K562 (cell line): ENCODE results near the gene NUFIP2. TPM values are rescaled to one million over a fixed set of nuclear protein-coding genes. Genes with fewer than 3 reads are reported as not detected.

Experiments used
- CHD4 ChIP-seq: fragments of 200-600 bp; sonication (generic); IDR thresholded peaks from 3 replicates; pipeline ENCODE4 v1.6.1; 2012; ENCODE audit warnings: low read depth, mild to moderate bottlenecking, mixed read lengths, low read length, inconsistent platforms; ENCODE audit not compliant: insufficient read depth, insufficient replicate concordance, poor library complexity, severe bottlenecking
- EGR1 ChIP-seq: fragments of 450-650 bp; conservative IDR thresholded peaks from 2 replicates; pipeline ENCODE4 v1.6.1; 2017; ENCODE audit warnings: mild to moderate bottlenecking
- HMGN3 ChIP-seq: IDR thresholded peaks from 2 replicates; pipeline ENCODE4 v1.6.1; 2011; ENCODE audit warnings: borderline replicate concordance, low read depth, mild to moderate bottlenecking, mixed read lengths, low read length; ENCODE audit not compliant: insufficient read length; ENCODE audit errors: extremely low read depth
- SMARCA5 ChIP-seq: fragments of 450-650 bp; IDR thresholded peaks from 2 replicates; pipeline ENCODE4 v1.6.1; 2016
- SRSF7 ChIP-seq: fragments of 200-400 bp; formaldehyde crosslinking; optimal IDR thresholded peaks from 2 replicates; pipeline ENCODE3; 2017; ENCODE audit warnings: mild to moderate bottlenecking, low read depth, low read length
- TAF7 ChIP-seq: fragments of 450-650 bp; IDR thresholded peaks from 2 replicates; pipeline ENCODE4 v1.6.1; 2016; ENCODE audit warnings: missing genetic modification characterization, missing compliant biosample characterization
- TAL1 ChIP-seq: fragments of 450-650 bp; IDR thresholded peaks from 2 replicates; pipeline ENCODE4 v1.6.1; 2016; ENCODE audit warnings: mild to moderate bottlenecking
- TFAM ChIP-seq: fragments of 250-450 bp; sonication (Bioruptor Pico); conservative IDR thresholded peaks from 2 replicates; pipeline ENCODE4 v1.5.0; 2021; ENCODE audit warnings: mild to moderate bottlenecking, moderate library complexity
- ZNF197 ChIP-seq: fragments of 200-800 bp; sonication (Bioruptor generic); IDR thresholded peaks from 2 replicates; pipeline ENCODE4 v1.6.1; 2016; ENCODE audit warnings: low read depth, missing genetic modification characterization, missing compliant biosample characterization
- ZNF551 ChIP-seq: fragments of 250-450 bp; sonication (Bioruptor Pico); IDR thresholded peaks from 2 replicates; pipeline ENCODE4 v1.5.0; 2021; ENCODE audit warnings: mild to moderate bottlenecking, moderate library complexity
- ZNF77 ChIP-seq: fragments of 250-450 bp; sonication (Bioruptor Pico); IDR thresholded peaks from 2 replicates; pipeline ENCODE4 v1.5.0; 2020
- polyA plus RNA-seq, 8 experiments: library from polyadenylated mRNA; depleted of rRNA in 4 of 8; stranded (reverse) in 5 of 8; unstranded in 3 of 8; fragments of >200 nt; fragmentation: Nextera tagmentation in 2 of 8; fragmentation: Illumina TruSeq in 1 of 8; extraction: Ambion mirVana in 2 of 8; extraction: Trizol in 1 of 8; gene quantifications; 2 replicates each; pipeline versions ENCODE4 v1.2.1 to v1.2.3, GENCODE V29; 2011 to 2014; ENCODE audit warnings: inconsistent platforms in 1 of 8, missing spikeins in 1 of 8
- total RNA-seq, 7 experiments: library from RNA; depleted of rRNA in 6 of 7; stranded (reverse); fragments of >200 nt in 6 of 7; fragmentation: Illumina TruSeq in 2 of 7; extraction: Trizol in 2 of 7; gene quantifications; 2 replicates each; pipeline versions ENCODE4 v1.2.1 to v1.2.3, GENCODE V29; 2011 to 2021; ENCODE audit warnings: low replicate concordance in 1 of 7
- TF ChIP-seq, protein P1 (sequence below): fragments of 450-650 bp; IDR thresholded peaks from 2 replicates; pipeline ENCODE4 v1.6.1; 2016; ENCODE audit warnings: mild to moderate bottlenecking, moderate library complexity

The NUFIP2 gene
- total and polyA plus RNA-seq, 9 of the 15 experiments (the other 6 are each of a cell fraction or from before 2014, with no cell fraction given): 4.9 to 40.7 (median 18.5) TPM

DNA sequence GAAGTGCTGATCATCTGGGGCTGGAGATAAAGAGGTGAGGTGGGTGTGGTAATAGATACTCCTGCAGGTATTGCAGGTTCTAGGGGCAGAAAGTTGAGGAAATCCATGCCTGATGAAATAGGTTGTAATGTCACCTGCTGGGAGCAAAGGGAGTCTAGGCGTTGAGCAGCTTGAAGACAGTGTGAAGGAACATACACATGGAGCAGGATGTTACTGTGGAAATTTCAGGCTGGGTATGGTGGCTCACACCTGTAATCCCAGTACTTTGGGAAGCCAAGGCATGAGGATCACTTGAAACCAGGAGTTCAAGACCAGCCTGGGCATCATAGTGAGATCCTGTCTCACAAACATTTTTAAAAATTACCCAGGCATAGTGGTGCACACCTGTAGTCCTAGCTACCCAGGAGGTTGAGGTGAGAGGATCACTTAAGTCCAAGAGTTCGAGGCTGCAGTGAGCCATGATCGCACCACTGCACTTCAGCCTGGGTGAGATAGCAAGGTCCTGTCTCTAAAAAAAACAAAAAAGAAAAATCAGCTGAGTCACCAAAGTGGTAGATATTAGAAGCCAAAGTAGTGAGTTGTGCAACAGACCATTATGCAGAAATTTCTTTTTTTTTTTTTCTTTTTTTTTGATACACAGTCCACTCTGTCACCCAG lies 56.3 kb downstream of the NUFIP2 start (continued):
- TF ChIP-seq, protein P1, sequence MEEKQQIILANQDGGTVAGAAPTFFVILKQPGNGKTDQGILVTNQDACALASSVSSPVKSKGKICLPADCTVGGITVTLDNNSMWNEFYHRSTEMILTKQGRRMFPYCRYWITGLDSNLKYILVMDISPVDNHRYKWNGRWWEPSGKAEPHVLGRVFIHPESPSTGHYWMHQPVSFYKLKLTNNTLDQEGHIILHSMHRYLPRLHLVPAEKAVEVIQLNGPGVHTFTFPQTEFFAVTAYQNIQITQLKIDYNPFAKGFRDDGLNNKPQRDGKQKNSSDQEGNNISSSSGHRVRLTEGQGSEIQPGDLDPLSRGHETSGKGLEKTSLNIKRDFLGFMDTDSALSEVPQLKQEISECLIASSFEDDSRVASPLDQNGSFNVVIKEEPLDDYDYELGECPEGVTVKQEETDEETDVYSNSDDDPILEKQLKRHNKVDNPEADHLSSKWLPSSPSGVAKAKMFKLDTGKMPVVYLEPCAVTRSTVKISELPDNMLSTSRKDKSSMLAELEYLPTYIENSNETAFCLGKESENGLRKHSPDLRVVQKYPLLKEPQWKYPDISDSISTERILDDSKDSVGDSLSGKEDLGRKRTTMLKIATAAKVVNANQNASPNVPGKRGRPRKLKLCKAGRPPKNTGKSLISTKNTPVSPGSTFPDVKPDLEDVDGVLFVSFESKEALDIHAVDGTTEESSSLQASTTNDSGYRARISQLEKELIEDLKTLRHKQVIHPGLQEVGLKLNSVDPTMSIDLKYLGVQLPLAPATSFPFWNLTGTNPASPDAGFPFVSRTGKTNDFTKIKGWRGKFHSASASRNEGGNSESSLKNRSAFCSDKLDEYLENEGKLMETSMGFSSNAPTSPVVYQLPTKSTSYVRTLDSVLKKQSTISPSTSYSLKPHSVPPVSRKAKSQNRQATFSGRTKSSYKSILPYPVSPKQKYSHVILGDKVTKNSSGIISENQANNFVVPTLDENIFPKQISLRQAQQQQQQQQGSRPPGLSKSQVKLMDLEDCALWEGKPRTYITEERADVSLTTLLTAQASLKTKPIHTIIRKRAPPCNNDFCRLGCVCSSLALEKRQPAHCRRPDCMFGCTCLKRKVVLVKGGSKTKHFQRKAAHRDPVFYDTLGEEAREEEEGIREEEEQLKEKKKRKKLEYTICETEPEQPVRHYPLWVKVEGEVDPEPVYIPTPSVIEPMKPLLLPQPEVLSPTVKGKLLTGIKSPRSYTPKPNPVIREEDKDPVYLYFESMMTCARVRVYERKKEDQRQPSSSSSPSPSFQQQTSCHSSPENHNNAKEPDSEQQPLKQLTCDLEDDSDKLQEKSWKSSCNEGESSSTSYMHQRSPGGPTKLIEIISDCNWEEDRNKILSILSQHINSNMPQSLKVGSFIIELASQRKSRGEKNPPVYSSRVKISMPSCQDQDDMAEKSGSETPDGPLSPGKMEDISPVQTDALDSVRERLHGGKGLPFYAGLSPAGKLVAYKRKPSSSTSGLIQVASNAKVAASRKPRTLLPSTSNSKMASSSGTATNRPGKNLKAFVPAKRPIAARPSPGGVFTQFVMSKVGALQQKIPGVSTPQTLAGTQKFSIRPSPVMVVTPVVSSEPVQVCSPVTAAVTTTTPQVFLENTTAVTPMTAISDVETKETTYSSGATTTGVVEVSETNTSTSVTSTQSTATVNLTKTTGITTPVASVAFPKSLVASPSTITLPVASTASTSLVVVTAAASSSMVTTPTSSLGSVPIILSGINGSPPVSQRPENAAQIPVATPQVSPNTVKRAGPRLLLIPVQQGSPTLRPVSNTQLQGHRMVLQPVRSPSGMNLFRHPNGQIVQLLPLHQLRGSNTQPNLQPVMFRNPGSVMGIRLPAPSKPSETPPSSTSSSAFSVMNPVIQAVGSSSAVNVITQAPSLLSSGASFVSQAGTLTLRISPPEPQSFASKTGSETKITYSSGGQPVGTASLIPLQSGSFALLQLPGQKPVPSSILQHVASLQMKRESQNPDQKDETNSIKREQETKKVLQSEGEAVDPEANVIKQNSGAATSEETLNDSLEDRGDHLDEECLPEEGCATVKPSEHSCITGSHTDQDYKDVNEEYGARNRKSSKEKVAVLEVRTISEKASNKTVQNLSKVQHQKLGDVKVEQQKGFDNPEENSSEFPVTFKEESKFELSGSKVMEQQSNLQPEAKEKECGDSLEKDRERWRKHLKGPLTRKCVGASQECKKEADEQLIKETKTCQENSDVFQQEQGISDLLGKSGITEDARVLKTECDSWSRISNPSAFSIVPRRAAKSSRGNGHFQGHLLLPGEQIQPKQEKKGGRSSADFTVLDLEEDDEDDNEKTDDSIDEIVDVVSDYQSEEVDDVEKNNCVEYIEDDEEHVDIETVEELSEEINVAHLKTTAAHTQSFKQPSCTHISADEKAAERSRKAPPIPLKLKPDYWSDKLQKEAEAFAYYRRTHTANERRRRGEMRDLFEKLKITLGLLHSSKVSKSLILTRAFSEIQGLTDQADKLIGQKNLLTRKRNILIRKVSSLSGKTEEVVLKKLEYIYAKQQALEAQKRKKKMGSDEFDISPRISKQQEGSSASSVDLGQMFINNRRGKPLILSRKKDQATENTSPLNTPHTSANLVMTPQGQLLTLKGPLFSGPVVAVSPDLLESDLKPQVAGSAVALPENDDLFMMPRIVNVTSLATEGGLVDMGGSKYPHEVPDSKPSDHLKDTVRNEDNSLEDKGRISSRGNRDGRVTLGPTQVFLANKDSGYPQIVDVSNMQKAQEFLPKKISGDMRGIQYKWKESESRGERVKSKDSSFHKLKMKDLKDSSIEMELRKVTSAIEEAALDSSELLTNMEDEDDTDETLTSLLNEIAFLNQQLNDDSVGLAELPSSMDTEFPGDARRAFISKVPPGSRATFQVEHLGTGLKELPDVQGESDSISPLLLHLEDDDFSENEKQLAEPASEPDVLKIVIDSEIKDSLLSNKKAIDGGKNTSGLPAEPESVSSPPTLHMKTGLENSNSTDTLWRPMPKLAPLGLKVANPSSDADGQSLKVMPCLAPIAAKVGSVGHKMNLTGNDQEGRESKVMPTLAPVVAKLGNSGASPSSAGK: peak; percentile 83
- TF ChIP-seq HMGN3 (no peak), TFAM (CRISPR knock-in tag) (no peak), TAL1 (peak; percentile 69), SRSF7 (no peak), SMARCA5 (peak; percentile 70; the same call in 1 of the 2 replicates), ZNF197 (CRISPR knock-in tag) (no peak), TAF7 (no peak), EGR1 (no peak), ZNF551 (CRISPR knock-in tag) (no peak), CHD4 (no peak), ZNF77 (no peak)
